GM18858 (cell line): Measurements from ENCODE around the gene NCCRP1.

Source experiments
- ATAC-seq: cut with Tn5 transposase; IDR thresholded peaks from one replicate; pipeline ENCODE4 v1.9.1; 2021; ENCODE audit not compliant: unreplicated experiment

Gene NCCRP1

GRCh38 chr19:39196860-39197562, at the start of gene NCCRP1:
TSS of gene NCCRP1 (plus strand) at chr19:39196964. CDS start at chr19:39196983, 19 bp downstream.
- ATAC-seq, result no peak

- ATAC-seq, result no peak
Observed at GRCh38 chr19:39147480-39147879, 49.3 kb upstream of the NCCRP1 start.

- no peak for ATAC-seq
Observed at GRCh38 chr19:39148939-39149529, 47.7 kb upstream of the NCCRP1 start.

- ATAC-seq, result no peak
Observed at GRCh38 chr19:39150235-39150634, 46.5 kb upstream of the NCCRP1 start.

GRCh38 chr19:39150807-39151600, 45.8 kb upstream of the NCCRP1 start:
- ATAC-seq, result no peak

- no peak for ATAC-seq
Observed at GRCh38 chr19:39152066-39152465, 44.7 kb upstream of the NCCRP1 start.

- no peak for ATAC-seq
Observed at GRCh38 chr19:39154100-39154628, 42.6 kb upstream of the NCCRP1 start.

- no peak for ATAC-seq
Observed at GRCh38 chr19:39154629-39155100, 42.1 kb upstream of the NCCRP1 start.

- ATAC-seq, result no peak
Observed at GRCh38 chr19:39155114-39155700, 41.6 kb upstream of the NCCRP1 start.

- no peak for ATAC-seq
Observed at GRCh38 chr19:39155741-39156140, 41.0 kb upstream of the NCCRP1 start.

- no peak for ATAC-seq
Observed at GRCh38 chr19:39156326-39157230, 40.2 kb upstream of the NCCRP1 start.

- no peak for ATAC-seq
Observed at GRCh38 chr19:39157275-39157996, 39.3 kb upstream of the NCCRP1 start.

GRCh38 chr19:39157997-39158389, 38.8 kb upstream of the NCCRP1 start:
- no peak for ATAC-seq

- ATAC-seq, result no peak
Observed at GRCh38 chr19:39158646-39159260, 38.0 kb upstream of the NCCRP1 start.

GRCh38 chr19:39160523-39160861, 36.3 kb upstream of the NCCRP1 start:
- ATAC-seq, result no peak

- no peak for ATAC-seq
Observed at GRCh38 chr19:39160889-39161672, 35.7 kb upstream of the NCCRP1 start.

GRCh38 chr19:39162441-39163043, 34.2 kb upstream of the NCCRP1 start:
- ATAC-seq, result no peak

- no peak for ATAC-seq
Observed at GRCh38 chr19:39163621-39164020, 33.1 kb upstream of the NCCRP1 start.
